K562 (cell line): ENCODE results near the gene ATAD3B. TPM values are rescaled to one million over a fixed set of nuclear protein-coding genes. Genes with fewer than 3 reads are reported as not detected.

Source experiments
- BDP1 ChIP-seq: IDR thresholded peaks from 3 replicates; pipeline ENCODE4 v1.6.1; 2011; ENCODE audit not compliant: insufficient read length, insufficient read depth
- CHD2 ChIP-seq: IDR thresholded peaks from 2 replicates; pipeline ENCODE4 v1.6.1; 2011; ENCODE audit warnings: low read depth, low read length
- ELF2 ChIP-seq: fragments of 250-450 bp; sonication (Bioruptor Pico); IDR thresholded peaks from 2 replicates; pipeline ENCODE4 v1.5.0; 2021; ENCODE audit warnings: mild to moderate bottlenecking
- FIP1L1 ChIP-seq: fragments of 200-400 bp; formaldehyde crosslinking; IDR thresholded peaks from 2 replicates; pipeline ENCODE4 v1.6.1; 2018; ENCODE audit warnings: mild to moderate bottlenecking, low read depth, low read length; ENCODE audit not compliant: poor library complexity, severe bottlenecking
- HLTF ChIP-seq: fragments of 450-650 bp; IDR thresholded peaks from 2 replicates; pipeline ENCODE4 v1.6.1; 2016
- LEF1 ChIP-seq: fragments of 450-650 bp; IDR thresholded peaks from 2 replicates; pipeline ENCODE4 v1.6.1; 2016; ENCODE audit warnings: mild to moderate bottlenecking
- MCM7 ChIP-seq, 2 experiments: fragments of 450-650 bp; IDR thresholded peaks; 2 replicates each; pipeline ENCODE4 v1.6.1; 2016 to 2018
- POLR2AphosphoS2 ChIP-seq: IDR thresholded peaks from 2 replicates; pipeline ENCODE4 v1.6.1; 2012; ENCODE audit warnings: low read length, improper control_type of control experiment
- RBFOX2 ChIP-seq: fragments of 200-400 bp; formaldehyde crosslinking; IDR thresholded peaks from 2 replicates; pipeline ENCODE4 v1.6.1; 2017; ENCODE audit warnings: low read depth, mild to moderate bottlenecking, low read length, moderate library complexity
- TAF15 ChIP-seq: fragments of 200-400 bp; formaldehyde crosslinking; IDR thresholded peaks from 2 replicates; pipeline ENCODE4 v1.6.1; 2017; ENCODE audit warnings: mild to moderate bottlenecking, low read depth, low read length, moderate library complexity
- TCF7 ChIP-seq: sonication (generic); IDR thresholded peaks from 2 replicates; pipeline ENCODE4 v1.6.1; 2016; ENCODE audit warnings: antibody characterized with exemption, borderline replicate concordance
- ZBTB2 ChIP-seq: fragments of 450-650 bp; IDR thresholded peaks from 2 replicates; pipeline ENCODE4 v1.6.1; 2016; ENCODE audit warnings: antibody characterized with exemption
- ZBTB40 ChIP-seq, 2 experiments: fragments of 450-650 bp in 1 of 2; sonication (generic) in 1 of 2; formaldehyde crosslinking in 1 of 2; IDR thresholded peaks; 2 replicates each; pipeline versions ENCODE4 v1.7.1 to v1.9.0; 2016 to 2022; ENCODE audit warnings: inconsistent platforms in 1 of 2, mild to moderate bottlenecking in 1 of 2, missing genetic modification reagents in 1 of 2
- ZNF239 ChIP-seq: fragments of 250-450 bp; sonication (Bioruptor Pico); IDR thresholded peaks from 2 replicates; pipeline ENCODE4 v1.4.0; 2020; ENCODE audit warnings: mild to moderate bottlenecking
- ZNF696 ChIP-seq: fragments of 250-450 bp; sonication (Bioruptor Pico); conservative IDR thresholded peaks from 2 replicates; pipeline ENCODE4 v1.4.0; 2020; ENCODE audit warnings: mild to moderate bottlenecking, moderate library complexity
- ZNF785 ChIP-seq: fragments of 250-450 bp; sonication (Bioruptor Pico); IDR thresholded peaks from 2 replicates; pipeline ENCODE4 v1.4.0; 2020; ENCODE audit warnings: mild to moderate bottlenecking
- ZSCAN29 ChIP-seq: fragments of 450-650 bp; IDR thresholded peaks from 2 replicates; pipeline ENCODE4 v1.6.1; 2017
- polyA plus RNA-seq, 8 experiments: library from polyadenylated mRNA; depleted of rRNA in 4 of 8; stranded (reverse) in 5 of 8; unstranded in 3 of 8; fragments of >200 nt; fragmentation: Nextera tagmentation in 2 of 8; fragmentation: Illumina TruSeq in 1 of 8; extraction: Ambion mirVana in 2 of 8; extraction: Trizol in 1 of 8; gene quantifications; 2 replicates each; pipeline versions ENCODE4 v1.2.1 to v1.2.3, GENCODE V29; 2011 to 2014; ENCODE audit warnings: inconsistent platforms in 1 of 8, missing spikeins in 1 of 8
- total RNA-seq, 7 experiments: library from RNA; depleted of rRNA in 6 of 7; stranded (reverse); fragments of >200 nt in 6 of 7; fragmentation: Illumina TruSeq in 2 of 7; extraction: Trizol in 2 of 7; gene quantifications; 2 replicates each; pipeline versions ENCODE4 v1.2.1 to v1.2.3, GENCODE V29; 2011 to 2021; ENCODE audit warnings: low replicate concordance in 1 of 7
- TF ChIP-seq, protein P1 (sequence below): fragments of 250-450 bp; sonication (Bioruptor Pico); IDR thresholded peaks from 2 replicates; pipeline ENCODE4 v1.4.0; 2020

ATAD3B gene
- total and polyA plus RNA-seq, 9 of the 15 experiments (the other 6 are each of a cell fraction or from before 2014, with no cell fraction given): 0.07 to 113 (median 27.7) TPM

DNA sequence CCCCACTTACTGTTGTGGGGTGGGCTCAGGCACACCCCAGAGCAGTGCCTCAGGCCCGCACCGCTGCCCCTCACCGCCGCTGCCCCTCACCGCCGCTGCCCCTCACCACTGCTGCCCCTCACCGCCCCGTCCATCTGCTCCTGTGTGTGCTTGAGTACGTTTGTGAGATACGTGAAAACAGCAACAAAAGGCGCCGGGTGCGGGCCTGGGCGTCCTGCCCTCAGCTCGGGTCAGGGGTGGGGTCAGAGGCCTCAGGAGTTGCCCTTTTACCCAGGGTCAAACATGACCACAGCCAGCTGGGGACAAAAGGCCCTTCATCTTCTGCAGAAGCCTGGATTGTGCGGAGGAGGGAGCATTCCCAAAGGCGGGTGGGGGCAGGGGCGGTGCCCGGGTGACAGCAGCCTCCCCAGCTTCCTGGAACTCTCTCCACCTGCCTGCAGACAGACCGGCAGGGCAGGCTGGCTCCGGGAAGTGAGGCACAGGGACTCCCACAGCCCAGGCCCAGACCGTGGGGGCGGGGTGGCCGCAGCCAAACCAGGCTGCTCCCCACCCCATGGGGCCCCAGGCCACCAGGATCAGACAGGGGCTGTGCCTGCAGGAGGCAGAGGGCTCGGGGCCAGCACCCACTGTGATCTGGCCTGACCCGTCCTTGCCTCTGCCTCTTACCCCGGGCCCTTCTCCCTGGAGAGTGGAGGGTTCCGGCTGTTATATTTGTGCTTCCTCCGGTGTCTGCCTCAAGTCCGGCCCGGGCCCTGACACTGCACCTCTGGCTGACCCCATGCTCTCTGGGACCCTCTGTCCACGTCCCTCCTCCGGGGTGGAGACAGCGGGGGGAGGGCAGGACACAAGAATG lies 38.4 kb upstream of the ATAD3B start (continued):
- TF ChIP-seq ZNF785 (CRISPR knock-in tag): no peak
- no peak for TF ChIP-seq TCF7
- TF ChIP-seq ELF2 (CRISPR knock-in tag): no peak
- TF ChIP-seq, protein P1, sequence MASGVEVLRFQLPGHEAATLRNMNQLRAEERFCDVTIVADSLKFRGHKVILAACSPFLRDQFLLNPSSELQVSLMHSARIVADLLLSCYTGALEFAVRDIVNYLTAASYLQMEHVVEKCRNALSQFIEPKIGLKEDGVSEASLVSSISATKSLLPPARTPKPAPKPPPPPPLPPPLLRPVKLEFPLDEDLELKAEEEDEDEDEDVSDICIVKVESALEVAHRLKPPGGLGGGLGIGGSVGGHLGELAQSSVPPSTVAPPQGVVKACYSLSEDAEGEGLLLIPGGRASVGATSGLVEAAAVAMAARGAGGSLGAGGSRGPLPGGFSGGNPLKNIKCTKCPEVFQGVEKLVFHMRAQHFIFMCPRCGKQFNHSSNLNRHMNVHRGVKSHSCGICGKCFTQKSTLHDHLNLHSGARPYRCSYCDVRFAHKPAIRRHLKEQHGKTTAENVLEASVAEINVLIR (CRISPR knock-in tag): 0 out of 2 replicates have a peak, but pooled peaks have one; percentile 22
- peak; percentile 70 for TF ChIP-seq RBFOX2
- TF ChIP-seq ZNF239 (CRISPR knock-in tag): no peak
- no peak for TF ChIP-seq POLR2AphosphoS2
- no peak for TF ChIP-seq HLTF
- peak; percentile 61; the same call in 1 of the 2 replicates for TF ChIP-seq LEF1
- peak; percentile 52; the same call in 1 of the 2 replicates for TF ChIP-seq ZBTB40 (IDR thresholded peaks at IDR 0.05)
- no peak for TF ChIP-seq ZBTB40 (CRISPR knock-in tag; IDR thresholded peaks at IDR 0.05)
- TF ChIP-seq ZBTB2: no peak
- TF ChIP-seq ZSCAN29: no peak
- TF ChIP-seq FIP1L1: peak; percentile 54
- TF ChIP-seq TAF15: peak; percentile 16; the same call in 1 of the 2 replicates
- TF ChIP-seq CHD2: no peak
- no peak for TF ChIP-seq MCM7 (IDR thresholded peaks at IDR 0.05)
- TF ChIP-seq BDP1: no peak
- TF ChIP-seq ZNF696: no peak
